Upper lobe of left lung (tissue), 6 donors: ENCODE measurements around the gene IL1RL2. TPM values are rescaled to one million over a fixed set of nuclear protein-coding genes. Genes with fewer than 3 reads are reported as not detected.

Experiments used
- ATAC-seq, 2 donors: fragments of 200-7000 bp; cut with Tn5 transposase; one replicate each; pipeline ENCODE4 v1.9.1; 2022; ENCODE audit warnings: mild to moderate bottlenecking in 2 of 2, moderate library complexity in 2 of 2; ENCODE audit not compliant: low FRiP score in 2 of 2
- DNase-seq, 2 donors: peaks; one replicate each; pipeline ENCODE4 v3.0.0-alpha.2; 2019 to 2020
- H3K27ac ChIP-seq, 4 donors: fragments of 200-600 bp; sonication (generic); one replicate each; pipeline ENCODE4 v1.5.1; 2016 to 2019
- H3K27me3 ChIP-seq, 4 donors: fragments of 200-600 bp; sonication (generic); one replicate each; pipeline ENCODE4 v1.5.1; 2017 to 2019
- H3K36me3 ChIP-seq, 4 donors: fragments of 200-600 bp; sonication (generic); one replicate each; pipeline ENCODE4 v1.5.1; 2016 to 2019
- H3K4me1 ChIP-seq, 4 donors: fragments of 200-600 bp; sonication (generic); one replicate each; pipeline ENCODE4 v1.5.1; 2018 to 2019
- H3K4me3 ChIP-seq, 4 donors: fragments of 200-600 bp; sonication (generic); one replicate each; pipeline ENCODE4 v1.5.1; 2017 to 2019; ENCODE audit warnings: mild to moderate bottlenecking in 2 of 4, moderate library complexity in 1 of 4
- H3K9me3 ChIP-seq, 4 donors: fragments of 200-600 bp; sonication (generic); one replicate each; pipeline ENCODE4 v1.5.1; 2018 to 2019
- EP300 ChIP-seq, 4 donors: sonication (generic); formaldehyde crosslinking; IDR thresholded peaks; one replicate each; pipeline ENCODE4 v1.5.1; 2017; ENCODE audit warnings: antibody characterized with exemption in 4 of 4, control low read depth in 2 of 4
- POLR2A ChIP-seq, 4 donors: fragments of 450-650 bp; IDR thresholded peaks; one replicate each; pipeline ENCODE4 v1.5.1; 2016 to 2017; ENCODE audit warnings: antibody characterized with exemption in 4 of 4, mild to moderate bottlenecking in 2 of 4
- POLR2AphosphoS5 ChIP-seq, 2 donors: sonication (generic); formaldehyde crosslinking; IDR thresholded peaks; one replicate each; pipeline ENCODE4 v1.5.1; 2017; ENCODE audit warnings: antibody characterized with exemption in 2 of 2
- WGBS, 2 donors: methylation state at CpG; one replicate each; pipeline ENCODE4 v1.1.5; 2017 to 2018; 5-methylcytosine and 5-hydroxymethylcytosine counted together
- total RNA-seq, 6 donors: library from RNA; depleted of rRNA in 4 of 6; stranded (reverse); fragments of >200 nt in 4 of 6; gene quantifications; one replicate each; pipeline versions ENCODE4 v1.1.0 to v1.2.1, GENCODE V29; 2016 to 2021
- TF ChIP-seq, protein P1 (sequence below), 6 experiments: fragments of 450-650 bp in 4 of 6; fragments of 200-600 bp in 2 of 6; sonication (generic) in 2 of 6; IDR thresholded peaks; one replicate each; pipeline ENCODE4 v1.5.1; 2016 to 2019; ENCODE audit warnings: antibody characterized with exemption in 6 of 6
- donor health status: DM: no; HTN: no; CAD: no; lungs with moderate emphysema.
- donor health status: DM: no; HTN: yes; CAD: no; lungs with severe emphysema.

The IL1RL2 gene
- total RNA-seq, 6 donors from 2014 or later: 0.57 to 1.7 (median 1.4) TPM; not detected in 1

DNA sequence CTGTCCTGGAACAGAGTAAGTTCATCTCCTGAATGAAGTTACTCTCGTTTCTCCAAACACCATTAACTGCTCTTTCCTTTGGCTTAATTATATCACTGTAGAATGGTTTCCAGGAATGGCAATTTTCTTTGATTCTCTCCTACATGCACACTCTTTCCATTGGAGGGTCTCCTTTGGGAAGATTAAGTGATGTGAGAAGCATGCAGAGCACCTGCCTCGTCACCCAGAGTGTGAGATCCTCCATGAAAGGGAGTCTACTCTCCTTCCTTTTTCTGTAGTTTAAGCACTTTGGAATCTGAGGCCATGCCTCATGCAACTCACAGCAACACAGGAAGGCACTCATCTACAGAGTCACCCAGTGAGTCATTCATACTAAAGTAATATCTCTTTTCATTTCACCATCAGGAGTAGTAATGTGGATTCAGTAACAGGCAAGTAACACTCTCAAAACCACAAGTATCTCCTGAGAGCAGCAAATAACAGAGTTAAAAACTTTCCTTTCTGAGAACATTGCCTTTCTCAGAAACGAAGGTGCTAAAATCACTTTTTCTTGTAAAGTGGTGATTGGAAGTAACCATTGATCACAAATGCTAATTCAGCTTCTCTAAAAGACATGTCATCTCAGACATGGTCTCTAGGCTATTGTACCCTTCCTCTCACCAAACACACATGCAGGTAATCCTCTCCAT is 71.7 kb downstream of the IL1RL2 start:
- H3K4me3 ChIP-seq: no peak overlapping the region
- no peaks in the 10 kb centered on the region for H3K36me3 ChIP-seq
- H3K27me3 ChIP-seq: no peaks in the 10 kb centered on the region
- H3K9me3 ChIP-seq: no peaks in the 10 kb centered on the region
- DNase-seq: peak in 1 of 2 donors; percentile 48
- peak overlapping the region; percentile 13 to 48 (median 32) for H3K27ac ChIP-seq
- peak; percentile 57 to 85 for ATAC-seq
- peaks cover 6 to 16% (median 11%) of the 10 kb centered on the region in 4 donors for H3K4me1 ChIP-seq
- TF ChIP-seq, protein P1, sequence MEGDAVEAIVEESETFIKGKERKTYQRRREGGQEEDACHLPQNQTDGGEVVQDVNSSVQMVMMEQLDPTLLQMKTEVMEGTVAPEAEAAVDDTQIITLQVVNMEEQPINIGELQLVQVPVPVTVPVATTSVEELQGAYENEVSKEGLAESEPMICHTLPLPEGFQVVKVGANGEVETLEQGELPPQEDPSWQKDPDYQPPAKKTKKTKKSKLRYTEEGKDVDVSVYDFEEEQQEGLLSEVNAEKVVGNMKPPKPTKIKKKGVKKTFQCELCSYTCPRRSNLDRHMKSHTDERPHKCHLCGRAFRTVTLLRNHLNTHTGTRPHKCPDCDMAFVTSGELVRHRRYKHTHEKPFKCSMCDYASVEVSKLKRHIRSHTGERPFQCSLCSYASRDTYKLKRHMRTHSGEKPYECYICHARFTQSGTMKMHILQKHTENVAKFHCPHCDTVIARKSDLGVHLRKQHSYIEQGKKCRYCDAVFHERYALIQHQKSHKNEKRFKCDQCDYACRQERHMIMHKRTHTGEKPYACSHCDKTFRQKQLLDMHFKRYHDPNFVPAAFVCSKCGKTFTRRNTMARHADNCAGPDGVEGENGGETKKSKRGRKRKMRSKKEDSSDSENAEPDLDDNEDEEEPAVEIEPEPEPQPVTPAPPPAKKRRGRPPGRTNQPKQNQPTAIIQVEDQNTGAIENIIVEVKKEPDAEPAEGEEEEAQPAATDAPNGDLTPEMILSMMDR (IDR thresholded peaks at IDR 0.05): no peak
- TF ChIP-seq EP300 (IDR thresholded peaks at IDR 0.05) (no peak), POLR2A (IDR thresholded peaks at IDR 0.05) (peak in 1 of 4 donors; percentile 11), POLR2AphosphoS5 (IDR thresholded peaks at IDR 0.05) (peak in 1 of 2 donors; percentile 55)
- WGBS, 2 donors: 84 to 86% methylated on average over 3 of the region's 3 CpGs

DNA sequence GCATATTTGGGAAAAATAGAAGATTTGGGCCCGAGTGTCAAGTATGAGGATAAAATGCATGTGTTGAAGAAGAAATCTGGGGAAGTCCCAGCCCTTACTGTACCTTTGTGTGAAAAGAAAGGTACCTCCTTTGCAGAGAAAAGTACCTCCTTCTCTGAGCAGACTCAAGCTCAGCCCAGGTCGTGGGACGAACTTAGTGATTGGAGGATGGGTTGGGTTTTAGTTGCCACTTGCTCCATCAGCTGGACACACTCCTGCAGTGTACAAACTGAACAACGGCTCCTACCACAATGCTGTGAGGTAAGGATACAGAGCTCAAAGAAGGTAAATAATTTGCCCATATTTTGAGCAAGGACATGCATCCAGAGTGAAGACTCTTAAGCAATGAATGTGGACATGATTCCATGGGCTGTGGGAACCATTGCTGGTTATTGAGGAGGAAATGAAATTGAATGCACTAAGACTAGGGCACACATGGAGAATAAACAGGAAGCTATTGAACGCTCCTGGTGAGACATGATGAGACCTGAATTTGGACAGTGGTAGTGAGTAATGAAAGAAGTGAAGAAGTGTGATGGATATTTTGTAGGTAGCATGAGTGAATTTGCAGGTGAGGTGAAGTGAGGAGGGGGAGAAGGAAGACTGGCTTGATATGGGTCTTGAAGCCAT is 74.8 kb downstream of the IL1RL2 start:
- no peaks in the 10 kb centered on the region for H3K27me3 ChIP-seq
- no peak for ATAC-seq
- H3K36me3 ChIP-seq: no peaks in the 10 kb centered on the region
- WGBS, 2 donors: 73 to 86% methylated on average over 5 of the region's 5 CpGs
- H3K4me1 ChIP-seq: peaks cover 3 to 10% (median 6%) of the 10 kb centered on the region in 4 donors
- peak overlapping the region in 2 of 4 donors; percentile 32 to 68 for H3K27ac ChIP-seq
- no peak for DNase-seq
- H3K9me3 ChIP-seq: no peaks in the 10 kb centered on the region
- TF ChIP-seq POLR2AphosphoS5 (IDR thresholded peaks at IDR 0.05): no peak
- TF ChIP-seq EP300 (IDR thresholded peaks at IDR 0.05): no peak
- TF ChIP-seq, protein P1 (IDR thresholded peaks at IDR 0.05): no peak
- TF ChIP-seq POLR2A (IDR thresholded peaks at IDR 0.05): no peak
- no peak overlapping the region for H3K4me3 ChIP-seq

DNA sequence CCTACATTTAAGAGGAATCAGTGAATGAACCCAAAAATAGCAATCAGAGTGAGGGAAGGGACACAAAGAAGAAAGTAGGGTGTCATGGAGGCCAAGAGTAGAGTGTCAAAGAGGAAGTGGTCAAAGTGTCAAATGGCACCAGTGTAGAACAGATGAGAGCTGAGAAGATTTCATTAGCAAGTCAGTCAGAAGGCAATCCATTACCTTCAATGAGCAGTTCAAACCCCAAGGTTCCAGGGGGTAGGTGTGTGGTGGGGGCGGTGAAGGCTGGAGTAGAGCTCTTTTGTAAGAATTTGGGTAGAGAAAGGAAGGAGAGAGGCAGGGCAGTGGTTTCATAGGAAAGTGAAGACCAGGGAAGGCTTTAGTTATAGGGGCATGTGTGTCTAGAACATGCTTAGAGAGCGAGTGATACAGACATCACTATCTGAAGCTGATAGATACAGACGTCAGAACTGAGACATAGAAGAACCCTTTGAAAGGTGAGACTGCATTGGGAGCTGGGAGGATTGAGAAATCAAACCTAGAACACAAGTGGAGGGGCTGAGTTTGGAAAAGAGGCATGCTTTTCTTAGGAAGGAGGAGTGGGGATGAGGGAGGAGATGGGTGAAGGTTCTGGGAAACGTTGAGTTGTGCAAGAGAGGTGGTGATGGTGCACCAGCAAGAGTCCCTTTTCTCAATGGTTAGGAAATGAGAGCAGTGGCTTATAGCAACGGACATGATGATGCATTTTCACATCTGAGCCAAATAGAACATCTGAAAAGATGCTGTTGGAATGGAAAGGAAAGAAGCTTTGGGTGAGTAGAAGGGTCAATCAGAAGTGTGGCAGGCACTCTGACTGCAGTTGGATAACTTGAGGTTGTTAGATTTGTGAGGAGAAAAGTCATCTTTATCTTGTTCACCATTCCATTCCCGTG is 75.7 kb downstream of the IL1RL2 start:
- ATAC-seq (no peak), DNase-seq (no peak)
- H3K4me1 ChIP-seq: peaks cover 0 to 10% (median 5%) of the 10 kb centered on the region in 4 donors
- no peaks in the 10 kb centered on the region for H3K9me3 ChIP-seq
- H3K27ac ChIP-seq: peak overlapping the region in 2 of 4 donors; percentile 68
- H3K27me3 ChIP-seq: no peaks in the 10 kb centered on the region
- H3K36me3 ChIP-seq: no peaks in the 10 kb centered on the region
- H3K4me3 ChIP-seq: no peak overlapping the region
- no peak for TF ChIP-seq POLR2A (IDR thresholded peaks at IDR 0.05)
- 72 to 81% methylated on average over 6 of the region's 6 CpGs for WGBS, 2 donors

DNA sequence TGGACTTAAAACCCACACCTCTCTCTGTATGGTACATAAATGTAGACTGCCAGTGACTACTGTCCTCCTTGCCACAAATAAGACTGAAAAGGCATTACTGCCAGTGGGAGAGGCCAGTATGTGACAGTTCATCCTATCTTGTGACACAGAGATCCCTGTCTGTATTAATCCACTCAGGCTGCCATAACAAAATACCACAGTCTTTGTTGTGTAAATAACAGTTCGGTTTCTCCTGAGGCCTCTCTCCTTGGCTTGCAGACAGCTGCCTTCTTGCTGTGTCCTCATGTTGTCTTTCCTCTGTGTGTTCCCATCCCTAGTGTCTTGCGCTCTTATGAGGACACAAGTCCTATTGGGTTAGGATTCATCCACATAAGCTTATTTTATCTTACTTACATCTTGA is 78.1 kb downstream of the IL1RL2 start:
- 81% methylated on average over 2 of the region's 2 CpGs for WGBS, 2 donors
- DNase-seq: no peak
- no peaks in the 10 kb centered on the region for H3K9me3 ChIP-seq
- H3K4me1 ChIP-seq: peaks cover 0 to 14% (median 3%) of the 10 kb centered on the region in 4 donors
- no peak for ATAC-seq
- no peaks in the 10 kb centered on the region for H3K36me3 ChIP-seq
- H3K4me3 ChIP-seq: no peak overlapping the region
- no peak for TF ChIP-seq EP300 (IDR thresholded peaks at IDR 0.05)
- TF ChIP-seq, protein P1 (IDR thresholded peaks at IDR 0.05): no peak
- TF ChIP-seq POLR2AphosphoS5 (IDR thresholded peaks at IDR 0.05): no peak
- no peak for TF ChIP-seq POLR2A (IDR thresholded peaks at IDR 0.05)
- H3K27ac ChIP-seq: no peak overlapping the region
- H3K27me3 ChIP-seq: no peaks in the 10 kb centered on the region

DNA sequence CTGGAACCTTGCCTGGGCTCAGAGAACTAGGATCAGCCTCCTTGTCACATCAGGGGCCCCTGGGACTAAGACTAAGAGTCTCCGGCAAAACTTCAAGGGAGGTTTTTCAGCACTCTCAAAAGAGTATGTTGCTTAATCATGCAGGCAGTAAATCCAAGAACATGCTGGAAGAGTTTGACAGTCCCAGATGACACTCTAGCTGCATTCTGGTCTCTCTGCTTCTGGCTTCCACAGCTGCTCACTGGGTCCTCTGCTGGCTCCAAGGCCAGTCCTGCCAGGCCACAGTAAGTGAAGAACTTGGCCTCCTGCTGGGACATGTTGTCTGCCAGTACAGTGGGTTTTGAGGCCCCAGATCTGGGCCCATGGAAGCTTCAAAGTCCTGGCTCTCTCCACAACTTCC is 79.4 kb downstream of the IL1RL2 start:
- ATAC-seq (no peak), DNase-seq (no peak)
- H3K27me3 ChIP-seq: no peaks in the 10 kb centered on the region
- TF ChIP-seq POLR2AphosphoS5 (IDR thresholded peaks at IDR 0.05) (no peak), EP300 (IDR thresholded peaks at IDR 0.05) (no peak)
- TF ChIP-seq, protein P1 (IDR thresholded peaks at IDR 0.05): no peak
- H3K36me3 ChIP-seq: no peaks in the 10 kb centered on the region
- 70% methylated on average over 1 of the region's 1 CpG for WGBS, 2 donors
- peaks cover 0 to 14% (median 3%) of the 10 kb centered on the region in 4 donors for H3K4me1 ChIP-seq
- H3K27ac ChIP-seq: no peak overlapping the region
- H3K9me3 ChIP-seq: no peaks in the 10 kb centered on the region
- H3K4me3 ChIP-seq: no peak overlapping the region
